Fibroblast of skin of left quadriceps (primary cell): Measurements from ENCODE around the gene AOC3.
"Not testable (repeated sequence)": the region's sequence is repeated elsewhere in the genome, so short reads cannot be mapped to it uniquely, and the experiment has no call there.

Source experiments
- DNase-seq, 2 experiments: peaks; one replicate each; pipeline ENCODE4 v3.0.0-alpha.2; 2013; ENCODE audit warnings: low read depth in 2 of 2

The AOC3 gene

DNA sequence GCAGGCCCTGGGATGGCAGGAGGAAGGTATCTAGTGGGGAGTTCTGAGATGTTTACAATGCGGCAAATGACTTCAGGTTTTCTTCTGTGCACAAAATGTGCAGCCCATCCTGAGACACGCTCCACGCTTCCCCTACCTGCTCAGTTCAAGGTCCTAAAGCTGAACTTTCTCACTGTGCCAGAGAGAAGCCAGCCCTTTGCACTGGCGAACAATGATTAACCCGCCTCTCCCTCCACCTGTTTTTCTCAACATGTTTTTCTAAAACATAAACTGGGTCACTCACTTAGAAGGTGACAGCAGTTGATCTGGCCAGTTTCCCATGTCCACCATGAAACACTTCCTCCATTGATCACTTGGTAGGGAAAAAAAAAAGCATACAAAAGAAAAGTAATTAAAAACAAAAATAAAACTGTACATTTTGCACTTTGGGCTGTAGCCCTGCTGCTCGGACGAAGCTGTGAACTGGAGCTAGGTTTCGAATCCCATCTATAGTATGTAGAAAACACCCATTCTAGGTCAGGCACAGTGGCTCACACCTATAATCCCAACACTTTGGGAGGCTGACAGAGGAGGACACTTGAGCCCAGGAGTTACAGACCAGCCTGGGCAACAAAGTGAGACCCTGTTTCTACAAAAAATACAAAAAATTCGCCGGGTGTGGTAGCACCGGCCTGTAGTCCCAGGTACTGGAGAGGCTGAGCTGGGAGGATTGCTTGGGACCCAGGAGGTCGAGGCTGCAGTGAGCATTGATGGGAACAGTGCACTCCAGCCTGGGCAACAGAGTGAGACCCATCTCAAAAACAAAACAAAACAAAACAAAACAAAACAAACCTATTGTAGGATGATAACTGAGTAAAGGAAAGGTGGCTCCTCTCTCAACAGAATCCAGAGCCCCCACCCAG lies 43.5 kb downstream of the AOC3 start:
- DNase-seq: no peak

DNA sequence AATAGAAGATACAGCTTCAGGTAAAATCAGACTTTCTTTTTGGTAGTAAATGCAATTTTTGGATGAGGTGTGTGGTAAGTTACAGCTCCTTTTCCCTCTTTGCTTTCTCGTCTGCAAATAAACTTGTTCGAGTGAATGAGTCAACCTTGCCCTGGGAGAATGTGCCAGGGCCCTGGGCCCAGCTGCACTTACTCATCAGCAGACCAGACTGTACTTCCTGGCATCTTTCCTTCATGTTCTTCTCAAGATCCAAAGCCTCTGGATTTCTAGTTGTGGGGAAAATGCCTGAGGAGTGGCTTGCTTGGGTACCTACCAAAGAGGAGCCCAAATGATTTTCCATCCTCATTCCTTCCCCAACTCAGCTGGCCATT lies 44.2 kb downstream of the AOC3 start:
- peak; percentile 14 to 29 for DNase-seq

DNA sequence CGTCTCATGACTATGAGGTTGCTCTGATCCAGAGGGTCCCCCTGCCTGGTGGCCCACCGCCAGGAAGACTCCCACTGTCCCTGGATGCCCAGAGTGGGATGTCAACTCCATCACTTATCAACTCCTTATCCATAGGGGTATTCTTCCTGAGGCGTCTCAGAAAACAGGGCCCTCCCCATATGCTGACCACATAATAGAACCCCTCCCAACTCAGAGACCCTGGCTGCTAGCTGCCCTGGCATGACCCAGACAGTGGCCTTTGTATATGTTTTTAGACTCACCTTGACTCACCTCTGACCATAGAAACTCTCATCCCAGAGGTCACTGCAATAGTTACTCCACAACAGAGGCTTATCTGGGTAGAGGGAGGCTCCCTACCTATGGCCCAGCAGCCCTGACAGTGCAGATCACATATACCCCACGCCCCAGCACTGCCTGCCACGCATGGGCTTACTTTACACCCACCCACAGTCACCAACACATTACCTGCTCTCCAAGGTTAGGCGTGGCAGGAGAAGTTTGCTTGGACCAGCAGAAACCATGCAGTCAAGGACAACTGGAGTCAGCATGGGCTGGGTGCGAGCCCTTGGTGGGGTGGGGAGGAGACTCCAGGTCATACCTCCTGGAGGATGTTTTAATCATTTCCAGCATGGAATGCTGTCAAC lies 47.3 kb downstream of the AOC3 start:
- no peak for DNase-seq

DNA sequence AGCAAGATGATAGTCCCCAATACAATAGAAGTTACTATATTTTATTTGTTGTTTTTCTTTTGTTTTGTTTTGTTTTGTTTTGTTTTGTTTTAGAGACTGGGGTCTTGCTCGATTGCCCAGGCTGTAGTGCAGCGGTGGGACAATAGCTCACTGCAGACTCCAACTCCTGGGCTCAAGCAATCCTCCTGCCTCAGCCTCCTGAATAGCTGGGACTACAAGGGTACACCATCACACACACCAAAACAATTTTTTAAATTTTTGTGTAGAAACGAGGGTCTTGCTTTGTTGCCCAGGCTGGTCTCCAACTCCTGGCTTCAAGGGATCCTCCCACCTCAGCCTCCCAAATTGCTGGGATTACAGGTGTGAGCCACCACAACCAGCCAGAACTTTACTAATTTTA lies 49.0 kb downstream of the AOC3 start:
- not testable (repeated sequence) for DNase-seq

DNA sequence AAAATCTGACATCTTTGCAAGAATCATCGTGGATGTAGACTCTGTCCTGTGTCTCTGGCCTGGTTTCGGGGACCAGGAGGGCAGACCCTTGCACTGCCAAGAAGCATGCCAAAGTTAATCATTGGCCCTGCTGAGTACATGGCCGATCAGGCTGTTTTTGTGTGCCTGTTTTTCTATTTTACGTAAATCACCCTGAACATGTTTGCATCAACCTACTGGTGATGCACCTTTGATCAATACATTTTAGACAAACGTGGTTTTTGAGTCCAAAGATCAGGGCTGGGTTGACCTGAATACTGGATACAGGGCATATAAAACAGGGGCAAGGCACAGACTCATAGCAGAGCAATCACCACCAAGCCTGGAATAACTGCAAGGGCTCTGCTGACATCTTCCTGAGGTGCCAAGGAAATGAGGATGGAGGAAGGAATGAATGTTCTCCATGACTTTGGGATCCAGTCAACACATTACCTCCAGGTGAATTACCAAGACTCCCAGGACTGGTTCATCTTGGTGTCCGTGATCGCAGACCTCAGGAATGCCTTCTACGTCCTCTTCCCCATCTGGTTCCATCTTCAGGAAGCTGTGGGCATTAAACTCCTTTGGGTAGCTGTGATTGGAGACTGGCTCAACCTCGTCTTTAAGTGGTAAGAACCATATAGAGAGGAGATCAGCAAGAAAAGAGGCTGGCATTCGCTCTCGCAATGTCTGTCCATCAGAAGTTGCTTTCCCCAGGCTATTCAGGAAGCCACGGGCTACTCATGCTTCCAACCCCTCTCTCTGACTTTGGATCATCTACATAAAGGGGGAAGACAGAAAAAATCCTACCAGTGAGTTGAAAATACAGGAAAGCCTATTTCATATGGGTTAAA lies 49.7 kb downstream of the AOC3 start, which contains the start of gene G6PC1:
G6PC1 (plus strand) TSS at position 340 of the 872 bp plus-strand sequence; CDS start at position 418, 78 bp downstream.
- no peak for DNase-seq

DNA sequence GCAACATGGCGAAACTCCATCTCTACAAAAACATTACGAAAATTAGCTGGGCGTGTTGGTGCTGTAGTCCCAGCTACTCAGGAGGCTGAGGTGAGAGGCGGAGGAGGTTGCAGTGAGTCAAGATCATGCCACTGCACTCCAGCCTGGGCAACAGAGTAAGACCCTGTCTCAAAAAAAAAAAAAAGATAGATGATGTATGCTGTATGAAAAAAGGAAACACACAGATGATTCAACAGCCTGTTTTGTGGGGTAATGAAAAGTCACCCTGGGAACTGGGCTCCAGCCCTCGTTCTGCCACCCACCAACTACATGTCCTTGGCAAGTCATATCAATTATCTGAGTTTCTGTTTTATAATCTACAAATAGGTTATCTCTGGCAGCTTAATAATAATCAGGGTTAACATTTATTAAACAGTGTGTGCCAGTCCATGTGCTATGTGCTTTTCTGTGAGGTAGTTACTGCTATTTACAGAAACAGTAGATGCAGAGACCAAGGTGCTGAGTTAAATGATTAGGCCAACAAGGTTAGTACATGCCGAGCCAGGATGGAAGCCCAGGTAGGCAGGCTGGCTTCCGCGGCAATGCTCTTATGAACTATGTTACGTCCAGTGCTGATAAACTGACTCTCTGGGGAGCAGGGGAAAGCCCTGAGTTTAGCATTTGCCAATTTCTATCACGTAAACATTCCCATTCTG lies 50.7 kb downstream of the AOC3 start:
- no peak for DNase-seq

DNA sequence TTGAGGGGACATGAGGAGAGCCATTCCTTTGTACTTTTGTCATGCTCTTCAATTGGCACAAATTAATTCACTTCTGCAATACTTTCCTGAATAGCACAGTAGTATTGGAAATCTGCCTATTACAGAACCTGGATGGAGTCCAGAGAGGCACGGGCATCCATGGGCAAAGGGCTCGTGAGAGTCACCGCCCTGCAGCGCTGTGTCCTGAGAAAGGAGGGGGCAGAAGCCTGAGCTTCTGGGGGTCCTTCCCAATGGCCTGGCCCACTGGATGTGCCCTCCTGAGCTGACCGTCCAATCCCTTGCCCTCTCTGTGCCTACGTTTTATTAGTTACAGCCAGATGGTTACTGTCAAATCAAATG lies 53.1 kb downstream of the AOC3 start:
- DNase-seq: no peak

DNA sequence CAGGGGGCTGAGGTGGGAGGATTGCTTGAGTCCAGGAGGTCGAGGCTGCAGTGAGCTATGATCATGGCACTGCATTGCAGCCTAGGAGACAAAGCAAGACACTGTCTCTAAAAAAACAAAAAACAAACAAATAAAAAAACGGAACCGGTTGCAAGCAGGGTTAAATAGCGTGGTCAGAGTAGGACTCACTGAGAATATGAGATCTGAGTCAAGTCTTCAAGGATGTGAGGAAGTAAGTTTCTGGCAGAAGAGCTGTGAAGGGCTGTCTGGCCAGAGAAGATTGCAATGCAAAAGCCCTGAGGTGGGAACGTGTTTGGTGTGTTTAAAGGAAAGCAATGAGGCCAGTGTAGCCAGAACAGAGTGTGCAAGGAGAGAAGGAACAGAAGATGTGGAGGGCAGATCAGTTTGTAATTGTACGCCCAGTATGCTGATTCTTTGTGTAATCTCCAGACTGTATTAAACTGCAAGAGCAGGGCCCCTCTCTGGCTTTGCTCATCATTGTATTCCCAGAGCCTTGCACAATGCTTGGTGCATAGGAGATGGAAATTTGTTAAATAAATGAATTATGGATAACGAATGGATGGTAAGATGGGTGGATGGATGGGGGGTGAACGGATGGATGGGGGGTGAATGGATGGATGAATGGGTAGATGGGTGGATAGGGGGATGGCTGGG lies 55.9 kb downstream of the AOC3 start:
- DNase-seq: no peak
